Testis (tissue), 3 donors: Measurements from ENCODE around the gene PSMD8. TPM values are rescaled to one million over a fixed set of nuclear protein-coding genes. Genes with fewer than 3 reads are reported as not detected.
"Not testable (repeated sequence)": the region's sequence is repeated elsewhere in the genome, so short reads cannot be mapped to it uniquely, and the experiment has no call there.

Experiments used
- DNase-seq: peaks from one replicate; pipeline ENCODE4 v3.0.0-alpha.2; 2019
- H3K27ac ChIP-seq, 2 donors: fragments of 200-600 bp; sonication (generic); one replicate each; pipeline ENCODE4 v1.5.1; 2019
- H3K27me3 ChIP-seq: fragments of 200-600 bp; sonication (generic); one replicate; pipeline ENCODE4 v1.5.1; 2019
- H3K36me3 ChIP-seq: fragments of 200-600 bp; sonication (generic); one replicate; pipeline ENCODE4 v1.5.1; 2017; ENCODE audit warnings: low read depth; ENCODE audit errors: missing control alignments
- H3K4me1 ChIP-seq: fragments of 200-600 bp; sonication (generic); one replicate; pipeline ENCODE4 v1.5.1; 2019
- H3K4me3 ChIP-seq, 2 donors: fragments of 200-600 bp; sonication (generic); one replicate each; pipeline ENCODE4 v1.5.1; 2017 to 2019
- H3K9me3 ChIP-seq: fragments of 200-600 bp; sonication (generic); one replicate; pipeline ENCODE4 v1.5.1; 2017
- CTCF ChIP-seq, 3 experiments: fragments of 450-650 bp in 2 of 3; fragments of 200-600 bp in 1 of 3; sonication (generic) in 1 of 3; IDR thresholded peaks; one replicate each; pipeline ENCODE4 v1.5.1; 2016 to 2019; ENCODE audit warnings: antibody characterized with exemption in 3 of 3, mild to moderate bottlenecking in 2 of 3, moderate library complexity in 1 of 3
- POLR2A ChIP-seq: fragments of 450-650 bp; IDR thresholded peaks from one replicate; pipeline ENCODE4 v1.6.1; 2017; ENCODE audit warnings: antibody characterized with exemption, mild to moderate bottlenecking, moderate library complexity
- WGBS, 2 donors: methylation state at CpG; one replicate each; pipeline ENCODE4 v1.1.5; 2018; 5-methylcytosine and 5-hydroxymethylcytosine counted together
- intact Hi-C: fragments of 100-400 bp; cut with DNase I; formaldehyde crosslinking; loops from one replicate; pipeline ENCODE4 v1.15.1; 2023; ENCODE audit warnings: low total_unique reads
- polyA plus RNA-seq: library from polyadenylated mRNA; stranded (reverse); fragments of 350-450 nt; fragmentation: Illumina TruSeq; extraction: RNeasy Lipid Tissue Mini Kit (QIAGEN cat#74804); gene quantifications from one replicate; pipeline ENCODE4 v1.2.3, GENCODE V29; 2014; ENCODE audit warnings: low read depth, low replicate concordance; ENCODE audit not compliant: insufficient read depth
- total RNA-seq, 2 donors: library from RNA; depleted of rRNA; stranded (reverse); fragments of >200 nt; gene quantifications; one replicate each; pipeline ENCODE4 v1.2.3, GENCODE V29; 2016

Gene PSMD8
- total and polyA plus RNA-seq, 3 donors from 2014 or later, result 244 to 373 (median 265) TPM

GRCh38 chr19:38360839-38361631, 13.3 kb upstream of the PSMD8 start:
- Histone ChIP-seq H3K9me3 (no peaks in the 10 kb centered on the region), H3K27me3 (no peaks in the 10 kb centered on the region), H3K4me1 (peaks cover 5% of the 10 kb centered on the region), H3K36me3 (no peaks in the 10 kb centered on the region), H3K27ac (no peak overlapping the region), H3K4me3 (peak overlapping the region; percentile 50 to 60)
- no peak for DNase-seq
- TF ChIP-seq CTCF (IDR thresholded peaks at IDR 0.05) (no peak), POLR2A (no peak)
- WGBS, 2 donors, result 20% methylated on average over 20 to 23 of the region's 23 CpGs
- intact Hi-C loops, result no loop called here

GRCh38 chr19:38361633-38362075, 12.7 kb upstream of the PSMD8 start:
- H3K9me3 ChIP-seq, result no peaks in the 10 kb centered on the region
- peak; percentile 83 for DNase-seq
- peak overlapping the region; percentile 50 to 60 for H3K4me3 ChIP-seq
- intact Hi-C loops, result no loop called here
- 1% methylated on average over 36 of the region's 37 CpGs; no CpG with 5 or more reads in 1 of the 2 donors for WGBS, 2 donors
- H3K36me3 ChIP-seq, result no peaks in the 10 kb centered on the region
- peak in 2 of 3 experiments; percentile 20 to 21 for TF ChIP-seq CTCF (IDR thresholded peaks at IDR 0.05)
- TF ChIP-seq POLR2A, result no peak
- no peaks in the 10 kb centered on the region for H3K27me3 ChIP-seq
- no peak overlapping the region for H3K27ac ChIP-seq
- peaks cover 5% of the 10 kb centered on the region for H3K4me1 ChIP-seq

GRCh38 chr19:38362076-38362945, 12.1 kb upstream of the PSMD8 start:
- Histone ChIP-seq H3K4me1 (peaks cover 5% of the 10 kb centered on the region), H3K9me3 (no peaks in the 10 kb centered on the region), H3K36me3 (no peaks in the 10 kb centered on the region), H3K27ac (no peak overlapping the region), H3K27me3 (no peaks in the 10 kb centered on the region), H3K4me3 (peak overlapping the region; percentile 50 to 60)
- peak; percentile 79 for DNase-seq
- no peak for TF ChIP-seq POLR2A
- TF ChIP-seq CTCF (IDR thresholded peaks at IDR 0.05), result no peak
- intact Hi-C loops, result no loop called here
- 2 to 3% methylated on average over 32 to 67 of the region's 68 CpGs for WGBS, 2 donors

GRCh38 chr19:38362946-38363688, 11.3 kb upstream of the PSMD8 start:
- H3K27ac ChIP-seq, H3K9me3 ChIP-seq, H3K4me1 ChIP-seq, H3K27me3 ChIP-seq, intact Hi-C loops, DNase-seq, H3K36me3 ChIP-seq: not testable (repeated sequence)
- 63 to 65% methylated on average over 15 to 16 of the region's 16 CpGs for WGBS, 2 donors
- peak overlapping the region in 1 of 2 donors; percentile 60 for H3K4me3 ChIP-seq
